Suprapubic skin (tissue), 4 donors: ENCODE data around the gene PRKG2. TPM values are rescaled to one million over a fixed set of nuclear protein-coding genes. Genes with fewer than 3 reads are reported as not detected.

ENCODE experiments used
- DNase-seq, 2 donors: peaks; one replicate each; pipeline ENCODE4 v3.0.0-alpha.2; 2019; ENCODE audit warnings: low spot score in 2 of 2
- H3K27ac ChIP-seq: fragments of 200-600 bp; sonication (generic); one replicate; pipeline ENCODE4 v1.5.1; 2019
- H3K27me3 ChIP-seq: fragments of 200-600 bp; sonication (generic); one replicate; pipeline ENCODE4 v1.5.1; 2019
- H3K36me3 ChIP-seq: fragments of 200-600 bp; sonication (generic); one replicate; pipeline ENCODE4 v1.5.1; 2019
- H3K4me1 ChIP-seq: fragments of 200-600 bp; sonication (generic); one replicate; pipeline ENCODE4 v1.5.1; 2019
- H3K4me3 ChIP-seq: fragments of 200-600 bp; sonication (generic); one replicate; pipeline ENCODE4 v1.5.1; 2019; ENCODE audit warnings: mild to moderate bottlenecking
- H3K9me3 ChIP-seq: fragments of 200-600 bp; sonication (generic); one replicate; pipeline ENCODE4 v1.5.1; 2019
- EP300 ChIP-seq: sonication (generic); formaldehyde crosslinking; IDR thresholded peaks from one replicate; pipeline ENCODE4 v1.6.1; 2017; ENCODE audit warnings: antibody characterized with exemption
- POLR2A ChIP-seq, 2 donors: fragments of 450-650 bp; IDR thresholded peaks; one replicate each; pipeline ENCODE4 v1.6.1; 2017; ENCODE audit warnings: antibody characterized with exemption in 2 of 2, mild to moderate bottlenecking in 2 of 2, moderate library complexity in 2 of 2
- POLR2AphosphoS5 ChIP-seq, 3 donors: sonication (generic); formaldehyde crosslinking; IDR thresholded peaks; one replicate each; pipeline ENCODE4 v1.6.1; 2017; ENCODE audit warnings: antibody characterized with exemption in 3 of 3
- WGBS: methylation state at CpG from one replicate; pipeline ENCODE4 v1.1.5; 2018; 5-methylcytosine and 5-hydroxymethylcytosine counted together
- total RNA-seq, 4 donors: library from RNA; depleted of rRNA; stranded (reverse); fragments of >200 nt; gene quantifications; one replicate each; pipeline ENCODE4 v1.1.0, GENCODE V29; 2016
- TF ChIP-seq, protein P1 (sequence below), 2 donors: fragments of 200-600 bp in 1 of 2; fragments of 450-650 bp in 1 of 2; sonication (generic) in 1 of 2; IDR thresholded peaks; one replicate each; pipeline ENCODE4 v1.5.1; 2016 to 2019; ENCODE audit warnings: antibody characterized with exemption in 2 of 2, mild to moderate bottlenecking in 1 of 2, moderate library complexity in 1 of 2

PRKG2 gene
- total RNA-seq, 4 donors from 2014 or later = 0.79 to 2.5 (median 1.7) TPM

GRCh38 chr4:81084029-81084428, 131.0 kb downstream of the PRKG2 start:
- Histone ChIP-seq H3K9me3 (no peaks in the 10 kb centered on the region), H3K4me1 (no peaks in the 10 kb centered on the region), H3K27me3 (no peaks in the 10 kb centered on the region), H3K27ac (no peak overlapping the region), H3K4me3 (no peak overlapping the region), H3K36me3 (no peaks in the 10 kb centered on the region)
- TF ChIP-seq POLR2AphosphoS5 (IDR thresholded peaks at IDR 0.05) = no peak
- TF ChIP-seq EP300 = no peak
- no peak for TF ChIP-seq POLR2A (IDR thresholded peaks at IDR 0.05)
- TF ChIP-seq, protein P1, sequence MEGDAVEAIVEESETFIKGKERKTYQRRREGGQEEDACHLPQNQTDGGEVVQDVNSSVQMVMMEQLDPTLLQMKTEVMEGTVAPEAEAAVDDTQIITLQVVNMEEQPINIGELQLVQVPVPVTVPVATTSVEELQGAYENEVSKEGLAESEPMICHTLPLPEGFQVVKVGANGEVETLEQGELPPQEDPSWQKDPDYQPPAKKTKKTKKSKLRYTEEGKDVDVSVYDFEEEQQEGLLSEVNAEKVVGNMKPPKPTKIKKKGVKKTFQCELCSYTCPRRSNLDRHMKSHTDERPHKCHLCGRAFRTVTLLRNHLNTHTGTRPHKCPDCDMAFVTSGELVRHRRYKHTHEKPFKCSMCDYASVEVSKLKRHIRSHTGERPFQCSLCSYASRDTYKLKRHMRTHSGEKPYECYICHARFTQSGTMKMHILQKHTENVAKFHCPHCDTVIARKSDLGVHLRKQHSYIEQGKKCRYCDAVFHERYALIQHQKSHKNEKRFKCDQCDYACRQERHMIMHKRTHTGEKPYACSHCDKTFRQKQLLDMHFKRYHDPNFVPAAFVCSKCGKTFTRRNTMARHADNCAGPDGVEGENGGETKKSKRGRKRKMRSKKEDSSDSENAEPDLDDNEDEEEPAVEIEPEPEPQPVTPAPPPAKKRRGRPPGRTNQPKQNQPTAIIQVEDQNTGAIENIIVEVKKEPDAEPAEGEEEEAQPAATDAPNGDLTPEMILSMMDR (IDR thresholded peaks at IDR 0.05) = no peak
- DNase-seq = no peak

GRCh38 chr4:81081156-81081555, 133.9 kb downstream of the PRKG2 start:
- Histone ChIP-seq H3K27me3 (no peaks in the 10 kb centered on the region), H3K27ac (no peak overlapping the region), H3K9me3 (no peaks in the 10 kb centered on the region), H3K4me3 (no peak overlapping the region), H3K36me3 (no peaks in the 10 kb centered on the region), H3K4me1 (no peaks in the 10 kb centered on the region)
- 88% methylated on average over 4 of the region's 5 CpGs for WGBS
- TF ChIP-seq POLR2AphosphoS5 (IDR thresholded peaks at IDR 0.05) (no peak), POLR2A (IDR thresholded peaks at IDR 0.05) (no peak), EP300 (no peak)
- TF ChIP-seq, protein P1 (IDR thresholded peaks at IDR 0.05) = no peak
- no peak for DNase-seq

- no peaks in the 10 kb centered on the region for H3K4me1 ChIP-seq
- no peaks in the 10 kb centered on the region for H3K9me3 ChIP-seq
- DNase-seq = no peak
- no peak for TF ChIP-seq POLR2A (IDR thresholded peaks at IDR 0.05)
- H3K4me3 ChIP-seq = no peak overlapping the region
- 17% methylated on average over 2 of the region's 2 CpGs for WGBS
- H3K36me3 ChIP-seq = no peaks in the 10 kb centered on the region
- no peak overlapping the region for H3K27ac ChIP-seq
- H3K27me3 ChIP-seq = no peaks in the 10 kb centered on the region
Observed at GRCh38 chr4:81071013-81071412, 144.0 kb downstream of the PRKG2 start.

DNA sequence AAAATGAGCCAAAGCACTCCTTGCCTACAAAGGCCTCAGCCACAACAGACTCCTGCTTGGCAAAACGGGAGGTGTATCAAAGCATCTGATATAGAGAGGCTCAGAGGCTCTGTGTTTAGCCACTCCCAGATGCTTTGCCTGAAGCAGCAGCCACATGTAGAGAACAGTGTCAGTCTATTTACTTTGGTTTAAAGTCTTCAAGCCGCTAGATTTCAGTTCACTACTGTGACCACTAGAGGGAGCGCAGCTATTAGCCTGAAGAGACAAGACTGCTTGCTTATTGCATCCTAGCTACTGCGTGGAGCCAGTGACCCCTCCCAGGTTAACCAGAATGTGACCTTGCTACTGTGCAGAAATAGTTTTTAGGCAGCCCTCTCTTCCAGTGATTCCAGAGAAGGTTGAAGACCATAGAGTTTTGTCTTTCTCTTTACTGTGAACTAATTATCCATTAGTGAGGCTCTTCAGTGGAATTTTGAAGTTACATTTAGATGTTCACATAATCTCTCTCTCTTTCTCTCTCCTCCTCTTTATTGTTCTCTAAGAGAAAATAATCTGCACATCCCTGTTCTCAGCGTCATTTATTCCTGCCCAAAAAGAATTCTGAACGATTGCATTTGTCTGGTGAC, 145.2 kb downstream of the PRKG2 start:
- Histone ChIP-seq H3K27me3 (no peaks in the 10 kb centered on the region), H3K4me3 (no peak overlapping the region), H3K36me3 (no peaks in the 10 kb centered on the region), H3K9me3 (no peaks in the 10 kb centered on the region), H3K27ac (no peak overlapping the region), H3K4me1 (no peaks in the 10 kb centered on the region)
- 10% methylated on average over 6 of the region's 6 CpGs for WGBS
- no peak for TF ChIP-seq EP300
- TF ChIP-seq, protein P1 (IDR thresholded peaks at IDR 0.05) = peak; percentile 44 to 90
- DNase-seq = peak; percentile 73 to 81

DNA sequence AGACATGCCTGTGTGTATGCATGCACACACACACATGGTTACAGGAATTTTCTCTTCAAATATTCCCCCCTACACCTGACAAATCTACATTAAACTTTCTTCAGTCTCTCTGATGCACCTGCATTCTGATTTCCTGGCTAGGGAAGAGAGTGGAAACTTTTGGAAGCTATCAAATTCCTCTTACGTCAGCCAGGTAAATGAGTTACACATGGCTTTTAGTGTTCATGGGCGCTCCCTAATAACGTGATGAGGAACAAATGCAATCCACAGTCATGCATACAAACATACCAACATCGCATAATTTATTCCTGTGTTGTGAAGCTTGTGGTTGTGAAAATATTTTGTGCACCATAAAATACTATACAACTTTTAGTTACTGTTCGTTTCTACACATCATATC, 149.6 kb downstream of the PRKG2 start:
- H3K4me3 ChIP-seq = no peak overlapping the region
- no peaks in the 10 kb centered on the region for H3K4me1 ChIP-seq
- H3K9me3 ChIP-seq = no peaks in the 10 kb centered on the region
- DNase-seq = no peak
- TF ChIP-seq EP300 (no peak), POLR2AphosphoS5 (IDR thresholded peaks at IDR 0.05) (no peak), POLR2A (IDR thresholded peaks at IDR 0.05) (no peak)
- TF ChIP-seq, protein P1 (IDR thresholded peaks at IDR 0.05) = no peak
- H3K27ac ChIP-seq = no peak overlapping the region
- no peaks in the 10 kb centered on the region for H3K27me3 ChIP-seq
- no peaks in the 10 kb centered on the region for H3K36me3 ChIP-seq
- WGBS = 53% methylated on average over 5 of the region's 5 CpGs

- DNase-seq = no peak
- TF ChIP-seq EP300 = no peak
- TF ChIP-seq POLR2AphosphoS5 (IDR thresholded peaks at IDR 0.05) = no peak
- no peak for TF ChIP-seq POLR2A (IDR thresholded peaks at IDR 0.05)
- 28% methylated on average over 1 of the region's 1 CpG for WGBS
Observed at GRCh38 chr4:81062001-81062400, 153.0 kb downstream of the PRKG2 start.

More at GRCh38 chr4:81062001-81062400, 153.0 kb downstream of the PRKG2 start:
- H3K4me3 ChIP-seq = no peak overlapping the region
- H3K36me3 ChIP-seq = no peaks in the 10 kb centered on the region
- H3K27me3 ChIP-seq = no peaks in the 10 kb centered on the region
- H3K4me1 ChIP-seq = no peaks in the 10 kb centered on the region
- H3K27ac ChIP-seq = no peak overlapping the region
- no peaks in the 10 kb centered on the region for H3K9me3 ChIP-seq
